ENCODE measurements around the gene PXMP2. TPM values are rescaled to one million over a fixed set of nuclear protein-coding genes. Genes with fewer than 3 reads are reported as not detected.
A peak's percentile ranks its signal among the peaks of the same experiment; 100 is the strongest.

Gene PXMP2
- total RNA-seq, 1 donor from 2014 or later = 25.2 TPM

DNA sequence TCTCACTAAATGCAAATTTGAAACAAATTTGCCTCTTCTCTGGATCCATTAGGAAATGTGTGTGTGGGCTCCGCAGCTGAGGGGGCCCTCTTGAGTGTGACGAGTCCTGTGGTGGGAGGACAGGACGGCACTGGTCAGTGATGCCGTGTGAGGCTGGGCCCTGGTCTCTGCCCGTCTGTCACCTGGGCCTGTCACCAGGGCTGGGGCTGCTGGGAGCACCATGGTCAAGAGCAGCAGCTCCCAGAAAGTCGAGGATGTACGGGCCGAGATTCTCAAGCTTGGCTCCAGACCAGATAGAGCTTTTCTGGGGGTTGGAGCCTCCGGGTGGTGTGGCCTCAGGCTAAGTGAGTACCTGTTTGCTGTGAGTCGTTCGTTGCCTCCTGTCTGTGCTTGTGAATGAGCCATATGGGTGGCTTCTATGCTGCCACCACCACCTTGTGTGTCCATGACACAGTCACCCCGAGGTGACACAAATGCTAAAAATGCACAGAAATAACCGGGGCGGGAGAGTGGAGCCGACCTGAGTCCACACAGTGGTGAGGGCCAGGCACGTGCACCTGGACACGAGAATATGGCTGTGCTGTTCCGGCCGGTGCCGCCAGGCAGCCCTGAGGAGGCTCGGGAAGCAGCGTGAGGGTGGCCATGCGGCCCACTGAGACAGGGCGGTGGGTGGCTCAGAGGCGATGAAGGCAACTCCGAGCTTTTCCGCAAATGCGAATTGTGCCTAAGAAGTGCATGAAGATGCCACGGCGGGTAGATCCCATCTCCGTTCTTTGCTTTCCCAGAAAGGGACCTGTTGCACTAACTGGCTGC lies 32.0 kb downstream of the PXMP2 start:
- H3K27ac Mint-ChIP-seq = peak overlapping the region; percentile 50
- no peaks in the 10 kb centered on the region for H3K9me3 Mint-ChIP-seq
- H3K4me3 Mint-ChIP-seq = no peak overlapping the region

GRCh38 chr12:132719954-132720324 lies 32.6 kb downstream of the PXMP2 start:
- H3K27ac Mint-ChIP-seq = peak overlapping the region; percentile 30
- H3K27me3 Mint-ChIP-seq (ENCODE audit: low read depth) = no peaks in the 10 kb centered on the region
- DNase-seq (ENCODE audit: low spot score in 2 of 2, unreplicated experiment in 2 of 2) = no peak
- TF ChIP-seq, protein P1, sequence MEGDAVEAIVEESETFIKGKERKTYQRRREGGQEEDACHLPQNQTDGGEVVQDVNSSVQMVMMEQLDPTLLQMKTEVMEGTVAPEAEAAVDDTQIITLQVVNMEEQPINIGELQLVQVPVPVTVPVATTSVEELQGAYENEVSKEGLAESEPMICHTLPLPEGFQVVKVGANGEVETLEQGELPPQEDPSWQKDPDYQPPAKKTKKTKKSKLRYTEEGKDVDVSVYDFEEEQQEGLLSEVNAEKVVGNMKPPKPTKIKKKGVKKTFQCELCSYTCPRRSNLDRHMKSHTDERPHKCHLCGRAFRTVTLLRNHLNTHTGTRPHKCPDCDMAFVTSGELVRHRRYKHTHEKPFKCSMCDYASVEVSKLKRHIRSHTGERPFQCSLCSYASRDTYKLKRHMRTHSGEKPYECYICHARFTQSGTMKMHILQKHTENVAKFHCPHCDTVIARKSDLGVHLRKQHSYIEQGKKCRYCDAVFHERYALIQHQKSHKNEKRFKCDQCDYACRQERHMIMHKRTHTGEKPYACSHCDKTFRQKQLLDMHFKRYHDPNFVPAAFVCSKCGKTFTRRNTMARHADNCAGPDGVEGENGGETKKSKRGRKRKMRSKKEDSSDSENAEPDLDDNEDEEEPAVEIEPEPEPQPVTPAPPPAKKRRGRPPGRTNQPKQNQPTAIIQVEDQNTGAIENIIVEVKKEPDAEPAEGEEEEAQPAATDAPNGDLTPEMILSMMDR (IDR thresholded peaks at IDR 0.05; ENCODE audit: unreplicated experiment) = no peak
- H3K36me3 Mint-ChIP-seq = peaks cover 27% of the 10 kb centered on the region
- H3K4me3 Mint-ChIP-seq = no peak overlapping the region
- H3K9me3 Mint-ChIP-seq = no peaks in the 10 kb centered on the region
- no peaks in the 10 kb centered on the region for H3K4me1 Mint-ChIP-seq

More for the DNA sequence above, 32.0 kb downstream of the PXMP2 start:
- Mint-ChIP-seq H3K36me3 (peaks cover 28% of the 10 kb centered on the region), H3K4me1 (no peaks in the 10 kb centered on the region), H3K27me3 (ENCODE audit: low read depth) (no peaks in the 10 kb centered on the region)
- TF ChIP-seq, protein P1 (IDR thresholded peaks at IDR 0.05; ENCODE audit: unreplicated experiment) = no peak
- DNase-seq (ENCODE audit: low spot score in 2 of 2, unreplicated experiment in 2 of 2) = no peak

GRCh38 chr12:132720606-132721345 lies 33.4 kb downstream of the PXMP2 start:
- Mint-ChIP-seq H3K27me3 (ENCODE audit: low read depth) (no peaks in the 10 kb centered on the region), H3K36me3 (peaks cover 35% of the 10 kb centered on the region), H3K9me3 (no peaks in the 10 kb centered on the region), H3K4me3 (no peak overlapping the region), H3K27ac (no peak overlapping the region), H3K4me1 (no peaks in the 10 kb centered on the region)
- TF ChIP-seq, protein P1 (IDR thresholded peaks at IDR 0.05; ENCODE audit: unreplicated experiment) = no peak
- DNase-seq (ENCODE audit: low spot score in 2 of 2, unreplicated experiment in 2 of 2) = no peak

- DNase-seq (ENCODE audit: low spot score in 2 of 2, unreplicated experiment in 2 of 2) = no peak
- Mint-ChIP-seq H3K9me3 (no peaks in the 10 kb centered on the region), H3K27me3 (ENCODE audit: low read depth) (no peaks in the 10 kb centered on the region), H3K27ac (no peak overlapping the region), H3K36me3 (peaks cover 50% of the 10 kb centered on the region), H3K4me3 (no peak overlapping the region), H3K4me1 (no peaks in the 10 kb centered on the region)
- TF ChIP-seq, protein P1 (IDR thresholded peaks at IDR 0.05; ENCODE audit: unreplicated experiment) = no peak
Measured at GRCh38 chr12:132723015-132723763, 35.8 kb downstream of the PXMP2 start.

DNA sequence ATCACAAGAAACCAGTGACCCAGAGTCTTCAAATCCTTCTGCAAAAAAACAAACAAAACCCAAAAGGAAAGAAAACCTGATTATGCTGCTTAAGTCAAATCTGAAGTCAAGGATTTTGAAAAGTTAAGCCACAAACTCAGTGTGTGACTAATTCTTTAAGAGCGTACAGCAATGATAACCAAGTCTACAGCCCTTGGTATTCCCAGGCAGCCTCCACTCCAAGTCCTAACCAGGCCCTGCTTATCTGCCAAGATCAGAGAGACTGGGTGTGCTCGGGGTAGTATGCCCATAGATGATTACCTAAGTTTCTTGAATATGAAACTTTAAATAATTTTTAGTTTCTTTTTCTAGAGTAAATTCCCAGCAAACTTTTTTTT lies 36.4 kb downstream of the PXMP2 start:
- no peaks in the 10 kb centered on the region for H3K27me3 Mint-ChIP-seq (ENCODE audit: low read depth)
- DNase-seq (ENCODE audit: low spot score in 2 of 2, unreplicated experiment in 2 of 2) = no peak
- H3K4me1 Mint-ChIP-seq = no peaks in the 10 kb centered on the region
- peaks cover 55% of the 10 kb centered on the region for H3K36me3 Mint-ChIP-seq
- no peak overlapping the region for H3K27ac Mint-ChIP-seq
- H3K9me3 Mint-ChIP-seq = no peaks in the 10 kb centered on the region
- no peak overlapping the region for H3K4me3 Mint-ChIP-seq
- TF ChIP-seq, protein P1 (IDR thresholded peaks at IDR 0.05; ENCODE audit: unreplicated experiment) = no peak
